K562 (cell line): ENCODE data around the gene SLC6A16. TPM values are rescaled to one million over a fixed set of nuclear protein-coding genes. Genes with fewer than 3 reads are reported as not detected.

Source experiments
- ARID1B ChIP-seq: fragments of 450-650 bp; IDR thresholded peaks from 2 replicates; pipeline ENCODE4 v1.6.1; 2016; ENCODE audit warnings: antibody characterized with exemption, mild to moderate bottlenecking, inconsistent platforms
- GATAD2B ChIP-seq: fragments of 450-650 bp; IDR thresholded peaks from 2 replicates; pipeline ENCODE4 v1.6.1; 2017; ENCODE audit warnings: mild to moderate bottlenecking, borderline replicate concordance
- NCOA6 ChIP-seq: fragments of 450-650 bp; IDR thresholded peaks from 2 replicates; pipeline ENCODE4 v1.6.1; 2017; ENCODE audit warnings: mild to moderate bottlenecking
- PCBP1 ChIP-seq: fragments of 200-400 bp; formaldehyde crosslinking; IDR thresholded peaks from 2 replicates; pipeline ENCODE4 v1.6.1; 2018; ENCODE audit warnings: mild to moderate bottlenecking, low read depth, low read length; ENCODE audit not compliant: poor library complexity, severe bottlenecking
- SMARCA4 ChIP-seq: fragments of 450-650 bp; IDR thresholded peaks from 2 replicates; pipeline ENCODE4 v1.6.1; 2016
- SMARCE1 ChIP-seq: fragments of 450-650 bp; IDR thresholded peaks from 2 replicates; pipeline ENCODE4 v1.7.1; 2016; ENCODE audit warnings: mild to moderate bottlenecking
- SPI1 ChIP-seq: IDR thresholded peaks from 2 replicates; pipeline ENCODE4 v1.6.1; 2011; ENCODE audit warnings: low read depth, low read length, control low read depth, borderline replicate concordance
- SRF ChIP-seq, 2 experiments: fragments of 250-450, 450-650 bp in 1 of 2; sonication (Bioruptor Pico) in 1 of 2; sonication (generic) in 1 of 2; formaldehyde crosslinking; IDR thresholded peaks; 2 replicates each; pipeline versions ENCODE4 v1.5.0 to v1.5.1; 2020 to 2022; ENCODE audit warnings: mild to moderate bottlenecking in 1 of 2, missing genetic modification reagents in 1 of 2
- ZNF143 ChIP-seq: sonication (generic); formaldehyde crosslinking; IDR thresholded peaks from 2 replicates; pipeline ENCODE4 v1.9.0; 2022; ENCODE audit warnings: mild to moderate bottlenecking, missing genetic modification reagents
- ZNF146 ChIP-seq: IDR thresholded peaks from one replicate; pipeline ENCODE4 v1.6.1; 2018; ENCODE audit warnings: missing compliant biosample characterization; ENCODE audit not compliant: unreplicated experiment
- ZNF324 ChIP-seq: fragments of 250-450 bp; sonication (Bioruptor Pico); IDR thresholded peaks from 2 replicates; pipeline ENCODE4 v1.4.0; 2020; ENCODE audit warnings: mild to moderate bottlenecking
- polyA plus RNA-seq, 8 experiments: library from polyadenylated mRNA; depleted of rRNA in 4 of 8; stranded (reverse) in 5 of 8; unstranded in 3 of 8; fragments of >200 nt; fragmentation: Nextera tagmentation in 2 of 8; fragmentation: Illumina TruSeq in 1 of 8; extraction: Ambion mirVana in 2 of 8; extraction: Trizol in 1 of 8; gene quantifications; 2 replicates each; pipeline versions ENCODE4 v1.2.1 to v1.2.3, GENCODE V29; 2011 to 2014; ENCODE audit warnings: inconsistent platforms in 1 of 8, missing spikeins in 1 of 8
- total RNA-seq, 7 experiments: library from RNA; depleted of rRNA in 6 of 7; stranded (reverse); fragments of >200 nt in 6 of 7; fragmentation: Illumina TruSeq in 2 of 7; extraction: Trizol in 2 of 7; gene quantifications; 2 replicates each; pipeline versions ENCODE4 v1.2.1 to v1.2.3, GENCODE V29; 2011 to 2021; ENCODE audit warnings: low replicate concordance in 1 of 7
- TF ChIP-seq, protein P1 (sequence below): fragments of 450-650 bp; IDR thresholded peaks from 2 replicates; pipeline ENCODE4 v1.6.1; 2014; ENCODE audit warnings: low read depth, mild to moderate bottlenecking, moderate library complexity, borderline replicate concordance
- TF ChIP-seq, protein P2 (sequence below), 2 experiments: fragments of 450-650 bp; conservative IDR thresholded peaks; 2 replicates each; pipeline ENCODE4 v1.6.1; 2017; ENCODE audit warnings: mild to moderate bottlenecking in 2 of 2, moderate library complexity in 2 of 2

Gene SLC6A16
- total and polyA plus RNA-seq, 9 of the 15 experiments (the other 6 are each of a cell fraction or from before 2014, with no cell fraction given), result 0.05 to 0.95 (median 0.36) TPM

- TF ChIP-seq ZNF146 (CRISPR knock-in tag) (no peak), SMARCE1 (peak; percentile 45), SMARCA4 (peak; percentile 35; the same call in 1 of the 2 replicates), PCBP1 (no peak), SRF (CRISPR knock-in tag; IDR thresholded peaks at IDR 0.05) (0 out of 4 replicates have a peak, but pooled peaks of 1 of the 2 experiments have one; percentile 19), ZNF324 (CRISPR knock-in tag) (no peak), ZNF143 (CRISPR knock-in tag) (no peak), ARID1B (no peak), GATAD2B (no peak), SPI1 (peak; percentile 90), NCOA6 (no peak)
- TF ChIP-seq, protein P1, sequence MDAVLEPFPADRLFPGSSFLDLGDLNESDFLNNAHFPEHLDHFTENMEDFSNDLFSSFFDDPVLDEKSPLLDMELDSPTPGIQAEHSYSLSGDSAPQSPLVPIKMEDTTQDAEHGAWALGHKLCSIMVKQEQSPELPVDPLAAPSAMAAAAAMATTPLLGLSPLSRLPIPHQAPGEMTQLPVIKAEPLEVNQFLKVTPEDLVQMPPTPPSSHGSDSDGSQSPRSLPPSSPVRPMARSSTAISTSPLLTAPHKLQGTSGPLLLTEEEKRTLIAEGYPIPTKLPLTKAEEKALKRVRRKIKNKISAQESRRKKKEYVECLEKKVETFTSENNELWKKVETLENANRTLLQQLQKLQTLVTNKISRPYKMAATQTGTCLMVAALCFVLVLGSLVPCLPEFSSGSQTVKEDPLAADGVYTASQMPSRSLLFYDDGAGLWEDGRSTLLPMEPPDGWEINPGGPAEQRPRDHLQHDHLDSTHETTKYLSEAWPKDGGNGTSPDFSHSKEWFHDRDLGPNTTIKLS, result no peak
- TF ChIP-seq, protein P2, sequence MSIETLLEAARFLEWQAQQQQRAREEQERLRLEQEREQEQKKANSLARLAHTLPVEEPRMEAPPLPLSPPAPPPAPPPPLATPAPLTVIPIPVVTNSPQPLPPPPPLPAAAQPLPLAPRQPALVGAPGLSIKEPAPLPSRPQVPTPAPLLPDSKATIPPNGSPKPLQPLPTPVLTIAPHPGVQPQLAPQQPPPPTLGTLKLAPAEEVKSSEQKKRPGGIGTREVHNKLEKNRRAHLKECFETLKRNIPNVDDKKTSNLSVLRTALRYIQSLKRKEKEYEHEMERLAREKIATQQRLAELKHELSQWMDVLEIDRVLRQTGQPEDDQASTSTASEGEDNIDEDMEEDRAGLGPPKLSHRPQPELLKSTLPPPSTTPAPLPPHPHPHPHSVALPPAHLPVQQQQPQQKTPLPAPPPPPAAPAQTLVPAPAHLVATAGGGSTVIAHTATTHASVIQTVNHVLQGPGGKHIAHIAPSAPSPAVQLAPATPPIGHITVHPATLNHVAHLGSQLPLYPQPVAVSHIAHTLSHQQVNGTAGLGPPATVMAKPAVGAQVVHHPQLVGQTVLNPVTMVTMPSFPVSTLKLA (conservative IDR thresholded peaks at IDR 0.05), result peak in 1 of 2 experiments; percentile 39; a peak in 1 of 4 replicates
Observed at GRCh38 chr19:49335071-49335783, 10.2 kb upstream of the SLC6A16 start, which contains the start of gene CD37 (continued).
